AG09309 (cell line): ENCODE results near the gene KCNK17.

Experiments used
- DNase-seq: peaks from one replicate; pipeline ENCODE4 v3.0.0-alpha.2; 2010; ENCODE audit warnings: low read depth
- H3K4me3 ChIP-seq: 2 replicates; pipeline ENCODE4 v1.5.1; 2011; ENCODE audit warnings: mild to moderate bottlenecking, low read depth, low read length, moderate library complexity; ENCODE audit not compliant: control insufficient read depth
- TF ChIP-seq, protein P1 (sequence below): IDR thresholded peaks from 2 replicates; pipeline ENCODE4 v1.5.1; 2011; ENCODE audit warnings: mild to moderate bottlenecking, low read depth, low read length, inconsistent platforms; ENCODE audit not compliant: insufficient read depth, control insufficient read depth; ENCODE audit errors: missing control alignments

Gene KCNK17

DNA sequence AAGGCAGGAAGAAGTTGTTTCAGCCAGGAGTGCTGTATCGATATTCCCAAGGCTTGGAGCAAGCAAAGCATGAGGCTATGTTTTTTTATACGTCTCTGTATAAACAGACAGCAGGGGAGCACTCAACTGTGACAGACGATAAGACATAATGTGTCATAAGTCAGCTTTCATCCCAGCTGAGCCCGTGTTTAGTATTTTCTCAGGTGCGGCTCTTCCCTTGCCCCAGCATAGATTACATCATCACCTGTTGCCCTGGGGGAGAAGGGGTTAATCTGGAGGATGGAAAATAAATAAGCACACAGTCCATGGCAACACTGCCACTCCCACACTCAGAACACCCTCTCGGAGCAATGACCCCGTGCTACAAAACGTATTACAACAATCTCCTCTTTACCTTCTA is 62.8 kb downstream of the KCNK17 start:
- TF ChIP-seq, protein P1, sequence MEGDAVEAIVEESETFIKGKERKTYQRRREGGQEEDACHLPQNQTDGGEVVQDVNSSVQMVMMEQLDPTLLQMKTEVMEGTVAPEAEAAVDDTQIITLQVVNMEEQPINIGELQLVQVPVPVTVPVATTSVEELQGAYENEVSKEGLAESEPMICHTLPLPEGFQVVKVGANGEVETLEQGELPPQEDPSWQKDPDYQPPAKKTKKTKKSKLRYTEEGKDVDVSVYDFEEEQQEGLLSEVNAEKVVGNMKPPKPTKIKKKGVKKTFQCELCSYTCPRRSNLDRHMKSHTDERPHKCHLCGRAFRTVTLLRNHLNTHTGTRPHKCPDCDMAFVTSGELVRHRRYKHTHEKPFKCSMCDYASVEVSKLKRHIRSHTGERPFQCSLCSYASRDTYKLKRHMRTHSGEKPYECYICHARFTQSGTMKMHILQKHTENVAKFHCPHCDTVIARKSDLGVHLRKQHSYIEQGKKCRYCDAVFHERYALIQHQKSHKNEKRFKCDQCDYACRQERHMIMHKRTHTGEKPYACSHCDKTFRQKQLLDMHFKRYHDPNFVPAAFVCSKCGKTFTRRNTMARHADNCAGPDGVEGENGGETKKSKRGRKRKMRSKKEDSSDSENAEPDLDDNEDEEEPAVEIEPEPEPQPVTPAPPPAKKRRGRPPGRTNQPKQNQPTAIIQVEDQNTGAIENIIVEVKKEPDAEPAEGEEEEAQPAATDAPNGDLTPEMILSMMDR, result no peak
- H3K4me3 ChIP-seq, result no peak overlapping the region
- DNase-seq, result no peak

DNA sequence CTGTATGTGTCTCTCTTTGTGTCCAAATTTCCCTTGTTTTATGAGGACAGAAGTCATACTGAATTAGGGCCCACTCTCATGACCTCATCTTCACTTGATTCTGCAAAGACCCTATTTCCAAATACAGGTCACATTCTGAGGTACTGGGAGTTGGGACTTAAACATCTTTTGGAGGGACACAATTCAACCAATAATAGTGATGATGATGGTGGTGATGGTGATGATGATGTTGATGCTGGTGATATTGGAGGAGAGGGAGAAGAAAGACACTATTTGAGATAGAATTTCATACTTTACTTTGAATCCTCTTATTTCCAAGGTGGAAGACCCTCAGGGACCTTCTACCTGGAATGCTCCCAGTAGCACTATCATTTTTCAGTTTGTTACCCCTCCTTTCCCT is 63.7 kb downstream of the KCNK17 start:
- TF ChIP-seq, protein P1, result no peak
- DNase-seq, result no peak

DNA sequence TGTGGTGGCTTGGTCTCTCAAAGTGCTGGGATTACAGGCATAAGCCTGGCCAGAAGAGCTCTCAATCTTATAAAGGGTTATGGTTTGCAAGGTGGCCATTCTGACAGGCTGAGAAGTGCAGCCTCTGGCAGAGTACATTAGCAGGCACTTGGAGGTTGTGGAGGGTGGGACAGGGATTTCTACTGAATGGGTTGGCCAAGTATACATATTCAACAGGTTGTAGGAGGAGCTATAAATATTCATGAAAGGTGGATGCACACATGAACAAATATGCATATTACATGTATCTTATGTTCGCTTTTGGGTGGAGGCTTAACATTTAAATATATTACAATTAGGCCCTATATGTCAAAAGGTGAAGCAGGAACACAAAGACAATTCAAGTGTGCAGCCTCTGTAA is 64.9 kb downstream of the KCNK17 start:
- TF ChIP-seq, protein P1, result no peak
- no peak for DNase-seq
- no peak overlapping the region for H3K4me3 ChIP-seq

More for the DNA sequence above, 63.7 kb downstream of the KCNK17 start:
- H3K4me3 ChIP-seq, result no peak overlapping the region
